ENCODE measurements around the gene HOXD3.

Gene HOXD3

DNA sequence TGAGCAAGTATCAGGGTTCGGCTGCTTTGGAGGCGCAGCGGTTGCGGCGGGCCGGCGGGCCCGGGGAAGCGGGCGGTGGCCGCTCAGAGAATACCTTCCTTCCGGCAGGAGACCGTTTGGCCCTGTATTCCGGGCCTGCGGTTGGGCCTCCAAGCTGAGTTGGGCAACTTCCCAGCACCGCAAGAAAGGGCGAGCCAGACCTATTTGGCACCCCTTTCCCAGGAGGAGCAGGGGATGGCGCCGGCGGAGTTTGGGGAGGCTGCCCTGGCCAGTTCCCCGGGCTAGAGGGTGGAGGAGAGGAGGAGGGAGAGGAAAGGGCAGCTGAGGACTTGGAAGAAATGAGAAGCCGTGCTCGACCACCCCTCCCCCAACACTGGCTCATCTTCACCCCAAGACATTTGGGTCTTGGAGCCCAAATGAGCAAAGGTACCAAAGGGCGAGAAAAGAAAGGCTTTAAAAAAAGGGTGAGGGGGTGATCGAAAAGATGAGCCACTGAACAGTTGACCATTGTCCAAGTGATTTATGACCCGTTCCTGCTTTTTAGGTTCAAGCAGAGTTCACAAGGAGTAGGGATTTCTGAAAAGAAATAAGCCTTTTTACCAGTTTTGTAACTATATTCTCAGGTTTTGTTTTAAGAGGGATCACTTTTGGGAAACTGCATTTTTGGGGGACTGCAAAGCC is 8.4 kb downstream of the HOXD3 start:
- DNase-seq, result no peak

- DNase-seq, result no peak
Measured at GRCh38 chr2:176166272-176166671, 9.2 kb downstream of the HOXD3 start.

- no peak for DNase-seq
Measured at GRCh38 chr2:176167398-176167797, 10.3 kb downstream of the HOXD3 start.

DNA sequence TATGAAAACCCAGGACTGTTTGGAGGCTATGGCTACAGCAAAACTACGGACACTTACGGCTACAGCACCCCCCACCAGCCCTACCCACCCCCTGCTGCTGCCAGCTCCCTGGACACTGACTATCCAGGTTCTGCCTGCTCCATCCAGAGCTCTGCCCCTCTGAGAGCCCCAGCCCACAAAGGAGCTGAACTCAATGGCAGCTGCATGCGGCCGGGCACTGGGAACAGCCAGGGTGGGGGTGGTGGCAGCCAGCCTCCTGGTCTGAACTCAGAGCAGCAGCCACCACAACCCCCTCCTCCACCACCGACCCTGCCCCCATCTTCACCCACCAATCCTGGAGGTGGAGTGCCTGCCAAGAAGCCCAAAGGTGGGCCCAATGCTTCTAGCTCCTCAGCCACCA is 12.1 kb downstream of the HOXD3 start:
- no peak for DNase-seq

- DNase-seq, result no peak
Measured at GRCh38 chr2:176169711-176170110, 12.6 kb downstream of the HOXD3 start.

- no peak for DNase-seq
Measured at GRCh38 chr2:176170602-176171305, 13.6 kb downstream of the HOXD3 start.

- no peak for DNase-seq
Measured at GRCh38 chr2:176171351-176172006, 14.4 kb downstream of the HOXD3 start.

DNA sequence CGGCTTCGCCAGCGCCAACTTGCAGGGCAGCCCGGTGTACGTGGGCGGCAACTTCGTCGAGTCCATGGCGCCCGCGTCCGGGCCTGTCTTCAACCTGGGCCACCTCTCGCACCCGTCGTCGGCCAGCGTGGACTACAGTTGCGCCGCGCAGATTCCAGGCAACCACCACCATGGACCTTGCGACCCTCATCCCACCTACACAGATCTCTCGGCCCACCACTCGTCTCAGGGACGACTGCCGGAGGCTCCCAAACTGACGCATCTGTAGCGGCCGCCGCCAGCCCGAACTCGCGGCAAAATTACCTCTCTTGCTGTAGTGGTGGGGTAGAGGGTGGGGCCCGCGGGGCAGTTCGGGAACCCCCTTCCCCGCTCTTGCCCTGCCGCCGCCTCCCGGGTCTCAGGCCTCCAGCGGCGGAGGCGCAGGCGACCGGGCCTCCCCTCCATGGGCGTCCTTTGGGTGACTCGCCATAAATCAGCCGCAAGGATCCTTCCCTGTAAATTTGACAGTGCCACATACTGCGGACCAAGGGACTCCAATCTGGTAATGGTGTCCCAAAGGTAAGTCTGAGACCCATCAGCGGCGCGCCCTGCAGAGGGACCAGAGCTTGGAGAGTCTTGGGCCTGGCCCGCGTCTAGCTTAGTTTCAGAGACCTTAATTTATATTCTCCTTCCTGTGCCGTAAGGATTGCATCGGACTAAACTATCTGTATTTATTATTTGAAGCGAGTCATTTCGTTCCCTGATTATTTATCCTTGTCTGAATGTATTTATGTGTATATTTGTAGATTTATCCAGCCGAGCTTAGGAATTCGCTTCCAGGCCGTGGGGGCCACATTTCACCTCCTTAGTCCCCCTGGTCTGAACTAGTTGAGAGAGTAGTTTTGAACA is 15.1 kb downstream of the HOXD3 start:
- DNase-seq, result no peak

DNA sequence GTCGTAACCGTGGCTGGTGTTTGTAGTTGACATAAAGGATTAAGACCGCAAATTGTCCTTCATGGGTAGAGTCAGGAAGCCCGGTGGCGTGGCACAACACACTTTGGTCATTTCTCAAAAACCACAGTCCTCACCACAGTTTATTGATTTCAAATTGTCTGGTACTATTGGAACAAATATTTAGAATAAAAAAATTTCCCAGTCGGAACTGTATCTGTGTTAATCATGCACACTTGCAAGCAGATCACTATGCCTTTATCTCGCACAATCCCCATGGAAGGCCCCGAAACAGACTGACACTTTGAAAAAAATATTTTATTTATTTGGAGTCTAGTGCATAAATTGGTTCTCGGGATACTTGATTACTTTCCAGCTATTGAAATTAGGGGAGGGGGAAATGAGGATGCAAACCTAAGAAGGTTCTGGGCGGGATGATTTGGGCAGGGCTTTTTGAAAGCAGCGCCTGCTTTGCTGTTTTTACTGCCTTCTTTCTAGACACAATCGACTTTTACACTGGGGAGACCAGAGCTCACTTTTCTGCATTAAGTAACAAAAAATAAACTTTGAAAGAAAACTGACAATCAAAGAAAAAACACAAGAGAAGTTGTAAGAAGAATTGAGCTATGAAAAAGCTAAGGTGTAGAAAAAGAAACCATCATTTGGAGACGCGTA is 15.9 kb downstream of the HOXD3 start:
- DNase-seq, result no peak

GRCh38 chr2:176173567-176174381 is 16.7 kb downstream of the HOXD3 start:
- no peak for DNase-seq

DNA sequence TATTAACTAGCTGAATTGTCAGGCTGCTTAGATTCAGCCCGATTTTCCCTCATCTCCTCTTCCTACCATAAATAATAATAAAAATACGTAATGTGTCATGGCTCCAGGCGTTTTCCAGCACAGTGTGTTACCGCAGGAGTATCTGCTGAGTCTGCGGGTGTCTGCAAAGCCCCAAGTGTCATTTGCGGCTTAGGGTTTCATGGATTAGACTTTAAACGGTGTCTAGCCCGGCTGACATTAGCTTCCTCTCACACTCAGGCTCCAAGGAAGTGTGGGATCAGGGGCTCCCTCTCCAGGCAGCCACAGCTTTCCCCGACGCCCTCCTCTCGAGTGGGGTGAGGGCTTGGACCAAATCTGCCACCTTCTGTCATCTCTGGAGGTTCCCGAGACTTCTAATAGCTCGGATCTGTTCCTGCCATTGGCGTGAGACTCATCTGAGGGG is 17.3 kb downstream of the HOXD3 start:
- DNase-seq, result no peak

DNA sequence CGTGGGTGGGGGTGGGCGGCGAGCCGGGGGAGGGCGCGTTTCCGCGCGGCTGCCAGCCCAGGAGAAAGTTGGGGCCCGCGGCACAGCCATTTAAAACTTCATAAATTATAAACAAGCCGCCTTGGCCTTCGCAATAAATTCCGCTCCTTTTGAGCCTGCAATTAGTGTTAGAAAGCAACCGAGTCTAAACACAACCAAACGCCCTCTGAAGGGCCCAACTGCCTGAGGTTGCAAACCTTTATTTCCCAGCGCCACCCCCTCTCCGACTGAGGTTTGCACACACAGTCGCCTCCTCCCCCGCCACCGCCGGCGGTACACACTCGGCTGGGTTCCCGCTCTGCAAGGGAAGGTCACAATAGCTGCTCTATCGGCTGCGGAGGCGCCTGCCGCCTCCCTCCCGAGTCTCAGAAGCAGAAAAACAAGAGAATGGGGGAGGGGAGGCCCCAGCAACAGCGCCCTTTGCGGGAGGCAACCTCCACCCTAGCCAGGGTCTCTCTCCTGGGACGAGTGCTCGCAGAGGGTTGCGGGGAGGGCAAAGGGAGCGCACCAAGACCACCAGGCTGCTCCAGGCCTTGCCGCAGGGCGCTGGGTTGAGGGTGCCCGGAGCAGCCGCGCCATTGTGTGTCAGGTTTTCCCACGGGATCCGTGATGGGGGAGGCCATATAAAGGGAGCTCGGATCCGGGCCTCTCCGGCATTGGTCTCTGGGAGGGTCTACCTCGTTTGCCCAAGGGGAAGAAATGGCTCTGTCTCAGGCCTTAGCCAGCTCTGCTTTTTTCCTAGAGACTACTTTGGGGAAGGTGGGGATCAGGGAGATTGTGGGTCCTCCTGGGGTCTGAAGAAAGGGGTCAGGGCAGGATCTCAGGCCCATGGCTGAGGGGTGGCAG is 18.0 kb downstream of the HOXD3 start:
- no peak for DNase-seq

DNA sequence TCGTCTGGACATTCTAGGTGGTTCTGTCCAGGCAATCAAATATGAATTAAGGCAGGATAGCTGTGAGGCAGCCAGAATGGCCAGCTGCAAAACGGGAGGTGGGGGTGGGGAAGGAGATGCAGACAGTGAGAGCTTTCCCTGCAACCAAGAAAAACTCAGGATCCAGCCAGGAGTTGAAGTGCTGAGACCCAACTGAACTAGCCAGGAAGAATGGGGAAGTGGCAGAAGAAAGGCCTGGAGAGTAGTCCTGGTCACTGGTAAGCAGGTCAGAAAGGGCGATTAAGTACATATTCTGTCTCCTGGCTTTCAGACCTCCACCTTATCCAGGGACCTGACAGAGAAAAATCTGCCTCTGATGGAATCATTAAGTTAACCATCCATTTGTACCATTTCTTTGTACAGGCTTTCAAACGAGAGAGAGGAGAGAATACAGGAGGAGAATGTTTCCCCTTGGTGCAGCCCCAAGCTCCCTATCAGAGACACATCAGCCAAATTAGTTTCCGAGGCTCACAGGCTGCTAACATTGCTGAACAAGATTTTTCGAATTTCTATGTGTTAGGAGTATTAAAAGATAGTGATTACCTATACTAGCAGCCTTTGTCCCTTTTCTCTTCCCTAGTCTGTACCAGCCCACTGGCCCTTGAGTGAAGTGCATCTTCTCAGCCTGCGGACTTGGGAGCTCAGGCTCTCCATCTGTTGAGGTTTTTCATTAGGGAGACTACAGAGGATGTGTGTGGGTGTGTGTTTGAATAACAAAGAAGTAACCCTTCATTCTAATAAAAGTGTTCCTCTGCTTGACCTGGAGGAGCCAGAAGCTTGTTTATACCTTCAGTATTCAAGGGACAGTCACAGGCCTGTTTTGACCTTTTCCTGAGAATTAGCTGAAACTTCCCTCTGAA is 18.9 kb downstream of the HOXD3 start:
- no peak for DNase-seq

DNA sequence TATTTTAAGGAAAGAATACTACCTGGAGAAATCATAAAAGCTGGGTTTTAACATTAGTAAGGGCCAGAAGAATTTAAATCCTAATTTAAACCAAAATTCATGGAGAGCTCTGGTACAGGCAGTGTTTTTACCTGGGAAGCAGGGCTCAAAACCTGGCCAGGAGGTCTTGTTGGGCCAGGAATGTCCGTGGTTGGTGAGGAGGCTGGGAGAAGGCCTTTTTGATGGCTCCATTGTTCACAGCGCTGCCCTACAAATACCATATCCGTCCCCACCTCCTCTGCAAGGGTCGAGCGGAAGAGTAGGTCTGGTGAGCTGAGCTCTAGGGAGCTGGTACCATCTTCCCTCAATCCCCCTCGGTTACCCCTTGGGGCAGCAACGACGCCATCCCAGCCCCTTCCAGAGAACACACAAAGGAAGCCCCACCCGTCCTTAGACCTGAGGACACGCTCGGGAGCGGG is 20.5 kb downstream of the HOXD3 start:
- no peak for DNase-seq

DNA sequence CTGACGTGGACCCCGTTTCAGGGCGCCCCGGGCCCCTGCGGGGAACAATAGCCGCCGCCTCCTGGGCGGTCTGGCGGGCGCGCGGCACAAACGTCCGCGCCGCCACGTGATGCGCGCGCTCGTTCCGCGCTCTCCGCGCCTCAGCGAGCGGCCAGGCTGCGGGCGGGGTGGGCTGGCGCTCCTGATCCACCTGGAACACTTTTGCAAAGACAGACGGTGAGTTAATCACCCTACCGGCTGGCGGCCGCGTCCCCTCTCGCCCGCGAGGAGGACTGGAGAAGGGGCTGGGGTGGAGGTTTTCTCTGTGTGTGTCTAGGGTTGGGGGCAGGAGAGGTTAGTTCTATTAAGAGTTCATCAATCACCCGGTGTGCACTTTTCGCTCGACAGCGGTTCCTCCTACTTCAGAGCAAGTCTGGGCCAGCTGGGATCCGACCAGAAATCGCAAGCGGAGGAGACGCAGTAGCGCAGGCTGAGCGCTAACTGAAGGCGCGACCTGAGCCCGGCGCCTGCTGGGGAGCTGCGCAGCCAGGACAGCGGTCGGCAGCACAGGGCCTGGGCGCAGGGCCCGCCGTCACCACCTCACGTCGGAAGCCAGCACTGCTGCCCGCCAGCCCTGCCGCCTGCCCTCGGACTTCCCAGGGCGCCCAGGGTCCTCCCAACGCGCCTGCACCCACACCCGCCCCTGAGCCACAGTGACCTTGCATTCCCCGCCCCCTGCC is 21.1 kb downstream of the HOXD3 start:
- DNase-seq, result peak; percentile 33

DNA sequence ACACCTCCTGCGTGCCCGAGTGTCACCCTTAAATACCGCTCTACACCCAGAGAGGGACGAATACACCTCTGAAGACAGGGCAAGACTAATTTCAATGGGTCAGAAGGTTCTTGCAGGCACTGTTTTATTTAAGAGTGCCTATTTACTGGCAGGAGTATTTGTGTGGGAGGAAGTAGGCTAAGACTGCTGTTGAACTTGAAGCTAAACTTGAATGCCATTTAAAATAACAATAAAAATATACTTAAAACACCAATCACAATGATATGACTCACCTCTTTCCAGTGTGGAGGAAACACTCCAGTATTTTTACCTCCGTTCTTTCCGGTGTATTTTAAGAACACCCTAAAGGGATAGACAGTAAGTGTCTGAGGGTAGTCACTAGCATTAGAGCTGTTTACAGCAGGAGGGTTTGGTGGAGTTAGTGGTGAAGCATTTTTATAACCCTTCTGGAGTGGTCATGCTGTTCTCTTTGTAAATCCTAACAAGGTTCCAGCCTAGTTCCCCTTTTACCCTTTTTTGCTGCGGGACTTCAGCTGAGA is 21.7 kb downstream of the HOXD3 start:
- DNase-seq, result no peak

GRCh38 chr2:176181551-176181950 is 24.4 kb downstream of the HOXD3 start:
- DNase-seq, result no peak

- no peak for DNase-seq
Measured at GRCh38 chr2:176182671-176183070, 25.6 kb downstream of the HOXD3 start.
